Esophagus mucosa (tissue), 1 donor: ENCODE data around the gene VASP. TPM values are rescaled to one million over a fixed set of nuclear protein-coding genes. Genes with fewer than 3 reads are reported as not detected.

Source experiments
- ATAC-seq: fragments of 200-7000 bp; cut with Tn5 transposase; one replicate; pipeline ENCODE4 v1.9.1; 2020
- total RNA-seq: library from RNA; stranded (reverse); gene quantifications from one replicate; pipeline ENCODE4 v1.2.4, GENCODE V29; 2023
- donor health status: DM: yes; HTN: yes; CAD: no.

VASP gene
- total RNA-seq, 1 donor from 2014 or later: 48.8 TPM

- ATAC-seq: peak; percentile 14
Measured at GRCh38 chr19:45515807-45516401, 8.6 kb downstream of the VASP start.

DNA sequence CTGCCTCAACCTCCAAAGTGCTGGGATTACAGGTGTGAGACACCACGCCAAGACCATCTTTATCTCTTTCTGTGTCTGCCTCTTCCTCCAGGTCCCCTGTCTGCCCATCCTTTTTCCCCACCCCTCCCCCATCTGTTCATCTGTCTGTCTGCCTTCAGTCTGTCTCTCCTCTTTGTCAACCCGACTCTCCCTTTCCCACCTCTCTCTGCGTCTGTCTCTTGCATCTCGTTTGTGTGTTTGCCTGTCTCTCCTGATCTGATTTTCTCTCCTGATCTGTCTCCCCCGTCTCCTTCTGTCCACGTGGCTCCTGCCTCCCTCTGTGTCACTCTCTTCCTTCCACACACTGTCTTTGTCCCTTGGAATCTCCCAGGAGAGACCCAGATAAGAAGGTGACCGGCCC lies 10.0 kb downstream of the VASP start:
- ATAC-seq: no peak

- ATAC-seq: no peak
Measured at GRCh38 chr19:45517641-45518468, 10.6 kb downstream of the VASP start.

DNA sequence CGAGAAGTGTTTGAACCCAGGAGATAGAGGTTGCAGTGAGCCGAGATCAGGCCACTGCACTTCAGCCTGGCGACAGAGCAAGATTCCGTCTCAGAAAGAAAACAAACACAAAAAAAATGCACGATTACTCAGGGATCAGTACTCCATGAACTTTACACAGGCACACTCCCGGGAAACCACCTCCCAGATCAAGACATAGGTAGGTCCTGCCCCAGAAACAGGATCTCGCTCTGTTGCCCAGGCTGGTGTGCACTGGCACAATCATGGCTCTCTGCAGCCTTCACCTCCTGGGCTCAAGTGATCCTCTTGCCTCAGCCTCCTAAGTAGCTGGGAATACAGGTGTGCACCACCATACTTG lies 11.2 kb downstream of the VASP start:
- no peak for ATAC-seq

DNA sequence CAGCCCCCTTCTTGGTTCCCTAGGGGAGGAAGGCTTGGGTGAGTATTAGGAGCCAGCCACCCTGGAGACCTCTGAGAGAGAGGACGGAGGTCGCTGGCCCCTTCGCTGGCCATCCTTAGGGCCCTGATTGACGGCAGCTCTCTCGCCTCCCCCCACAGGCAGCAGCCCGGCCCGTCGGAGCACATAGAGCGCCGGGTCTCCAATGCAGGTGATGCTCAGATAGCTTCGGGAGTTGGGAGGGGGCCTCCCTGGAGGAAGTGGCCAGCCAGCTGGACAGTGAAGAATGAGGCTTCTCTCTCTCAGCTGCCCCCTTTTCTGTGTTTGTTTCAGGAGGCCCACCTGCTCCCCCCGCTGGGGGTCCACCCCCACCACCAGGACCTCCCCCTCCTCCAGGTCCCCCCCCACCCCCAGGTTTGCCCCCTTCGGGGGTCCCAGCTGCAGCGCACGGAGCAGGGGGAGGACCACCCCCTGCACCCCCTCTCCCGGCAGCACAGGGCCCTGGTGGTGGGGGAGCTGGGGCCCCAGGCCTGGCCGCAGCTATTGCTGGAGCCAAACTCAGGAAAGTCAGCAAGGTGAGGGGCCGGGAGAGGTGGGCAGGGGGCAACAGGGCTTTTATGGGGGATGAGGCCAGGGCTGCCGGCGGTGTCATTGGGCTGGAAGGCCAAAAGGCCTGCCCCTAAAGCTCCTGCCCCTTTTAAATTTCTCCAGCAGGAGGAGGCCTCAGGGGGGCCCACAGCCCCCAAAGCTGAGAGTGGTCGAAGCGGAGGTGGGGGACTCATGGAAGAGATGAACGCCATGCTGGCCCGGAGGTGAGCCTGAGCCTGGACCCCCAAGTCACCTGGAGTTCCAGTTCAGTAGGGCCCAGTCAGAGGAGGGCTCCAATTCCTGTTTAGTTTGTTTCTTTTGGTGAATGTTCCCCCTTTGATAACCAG lies 15.0 kb downstream of the VASP start:
- no peak for ATAC-seq

- peak; percentile 89 for ATAC-seq
Measured at GRCh38 chr19:45523642-45524256, 16.5 kb downstream of the VASP start.

DNA sequence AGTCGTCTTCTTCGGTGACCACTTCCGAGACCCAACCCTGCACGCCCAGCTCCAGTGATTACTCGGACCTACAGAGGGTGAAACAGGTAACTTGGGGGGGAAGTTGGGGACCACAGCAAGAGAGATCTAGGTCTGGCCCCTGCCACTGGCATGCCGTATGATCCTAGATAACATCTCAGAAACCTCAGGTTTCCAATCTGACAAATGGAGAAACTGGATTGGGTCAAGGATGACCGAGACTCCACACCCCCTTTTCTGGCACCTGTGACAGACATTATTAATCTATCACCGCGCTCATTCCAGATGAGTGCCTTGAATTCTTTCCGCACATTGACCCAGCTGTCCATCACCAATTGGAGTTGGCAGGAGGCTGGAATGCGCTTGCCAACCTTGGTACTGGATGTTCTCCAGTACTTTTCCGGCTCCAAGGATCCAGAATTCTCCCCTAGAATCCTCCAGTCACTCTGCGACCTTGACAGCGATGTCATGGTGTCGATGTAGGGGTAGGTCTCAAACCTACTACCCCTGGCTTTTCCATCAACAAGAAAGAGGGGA lies 17.4 kb downstream of the VASP start:
- no peak for ATAC-seq

DNA sequence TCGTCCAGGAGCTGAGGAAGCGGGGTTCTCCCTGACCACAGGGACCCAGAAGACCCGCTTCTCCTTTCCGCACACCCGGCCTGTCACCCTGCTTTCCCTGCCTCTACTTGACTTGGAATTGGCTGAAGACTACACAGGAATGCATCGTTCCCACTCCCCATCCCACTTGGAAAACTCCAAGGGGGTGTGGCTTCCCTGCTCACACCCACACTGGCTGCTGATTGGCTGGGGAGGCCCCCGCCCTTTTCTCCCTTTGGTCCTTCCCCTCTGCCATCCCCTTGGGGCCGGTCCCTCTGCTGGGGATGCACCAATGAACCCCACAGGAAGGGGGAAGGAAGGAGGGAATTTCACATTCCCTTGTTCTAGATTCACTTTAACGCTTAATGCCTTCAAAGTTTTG lies 18.9 kb downstream of the VASP start:
- no peak for ATAC-seq

DNA sequence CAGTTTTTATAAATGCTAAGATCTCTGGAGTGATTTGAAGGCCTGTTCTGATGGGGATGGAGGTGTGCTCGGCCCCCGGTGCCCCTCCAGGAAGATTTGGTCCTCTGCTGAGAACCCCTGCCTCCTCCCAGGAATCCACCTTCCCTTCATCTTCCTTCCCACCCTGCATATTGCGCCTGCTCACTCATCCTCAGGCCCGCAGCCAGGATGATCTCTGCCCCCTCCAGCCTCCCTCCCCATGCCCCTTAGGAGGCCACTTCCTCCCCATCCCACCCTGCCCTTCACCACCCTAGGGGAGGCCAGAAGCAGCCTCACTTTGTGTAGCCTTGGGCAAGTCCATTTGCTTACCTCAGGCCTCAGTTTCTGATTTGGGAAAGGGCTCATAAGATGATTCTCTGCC lies 19.7 kb downstream of the VASP start:
- ATAC-seq: no peak

GRCh38 chr19:45527731-45528130 lies 20.5 kb downstream of the VASP start:
- peak; percentile 0 for ATAC-seq

DNA sequence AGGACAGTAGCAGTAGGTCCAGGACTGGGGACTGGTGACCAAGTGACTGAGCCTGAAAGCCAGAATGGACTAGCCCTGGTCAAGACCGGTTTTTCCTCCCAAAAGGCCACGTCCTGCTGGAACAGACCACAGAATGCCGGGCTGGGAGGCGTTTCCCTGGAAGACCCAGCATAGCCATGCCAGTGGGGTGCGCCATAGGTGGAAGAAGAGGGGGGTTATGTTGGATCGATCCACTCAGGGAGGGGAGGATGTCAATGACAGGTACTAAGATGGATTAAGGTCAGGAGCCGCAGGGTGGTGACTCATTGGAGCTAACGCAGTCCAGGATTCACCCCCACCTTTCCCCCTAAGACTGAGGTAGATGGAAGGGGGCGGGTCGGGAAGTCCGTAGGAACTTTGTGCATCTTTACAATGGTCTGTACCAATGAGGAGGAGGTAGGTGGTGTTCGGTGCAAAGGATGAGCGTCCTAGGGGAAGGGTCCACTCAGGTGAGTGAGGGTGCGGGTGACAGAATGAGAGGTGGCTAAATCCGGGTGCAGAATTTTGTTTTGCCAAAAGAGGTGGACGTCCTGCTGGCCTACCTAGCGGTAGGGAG lies 21.0 kb downstream of the VASP start:
- peak; percentile 66 for ATAC-seq

GRCh38 chr19:45528744-45529419 lies 21.6 kb downstream of the VASP start:
- ATAC-seq: peak; percentile 71

DNA sequence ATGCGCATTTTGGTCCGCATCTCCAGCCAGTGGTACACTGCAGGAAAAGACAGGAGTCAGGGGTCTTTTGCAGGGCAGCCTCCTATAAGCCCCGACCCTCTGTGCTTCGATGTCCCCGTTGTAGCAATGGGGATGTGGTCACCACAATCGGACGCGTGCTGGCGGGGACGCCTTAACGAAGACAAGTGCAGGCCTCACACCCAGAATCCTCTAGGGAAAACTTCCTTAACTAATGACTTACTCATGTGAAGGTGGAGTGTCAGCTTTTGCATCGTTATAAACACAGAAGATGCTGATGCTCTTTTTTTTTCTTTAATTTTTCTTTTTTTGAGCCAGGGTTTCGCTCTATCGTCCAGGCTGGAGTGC lies 22.1 kb downstream of the VASP start:
- ATAC-seq: no peak

DNA sequence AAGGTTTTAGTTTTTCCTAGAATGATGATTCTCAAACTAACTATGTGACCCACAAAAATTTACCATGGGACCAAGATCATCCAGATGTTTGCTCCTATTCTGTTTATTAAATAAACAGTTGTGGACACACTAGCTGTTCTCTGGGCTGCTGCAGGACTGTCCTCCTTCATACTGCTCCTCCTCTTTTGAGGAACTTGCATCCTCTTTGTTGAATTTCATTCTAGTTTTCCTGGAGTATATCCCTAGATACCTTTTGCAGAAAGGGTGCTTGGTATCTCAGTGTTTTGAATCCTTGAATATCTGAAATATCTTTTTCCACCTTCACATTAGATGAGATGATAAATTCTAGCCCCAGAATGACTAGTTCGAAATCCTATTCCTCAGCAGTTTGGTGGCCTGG lies 24.1 kb downstream of the VASP start:
- ATAC-seq: no peak

DNA sequence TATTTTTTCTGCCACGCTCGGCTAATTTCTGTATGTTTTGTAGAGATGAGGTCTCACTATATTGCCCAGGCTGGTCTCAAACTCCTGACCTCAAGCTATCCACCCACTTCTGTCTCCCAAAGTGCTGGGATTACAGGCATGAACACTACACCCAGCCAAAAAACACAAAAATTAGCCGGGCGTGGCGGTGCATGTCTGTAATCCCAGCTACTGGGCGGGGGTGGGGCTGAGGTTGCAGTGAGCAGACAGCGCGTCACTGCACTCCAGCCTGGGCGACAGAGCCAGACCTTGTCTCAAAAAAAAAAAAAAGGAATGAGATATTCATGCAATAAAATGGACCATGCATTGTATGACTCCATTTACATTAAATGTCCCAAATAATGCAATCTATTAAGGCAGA lies 32.2 kb downstream of the VASP start:
- ATAC-seq: peak; percentile 72

- ATAC-seq: peak; percentile 56
Measured at GRCh38 chr19:45542234-45542668, 35.0 kb downstream of the VASP start.

GRCh38 chr19:45547211-45547770 lies 40.0 kb downstream of the VASP start:
- no peak for ATAC-seq

GRCh38 chr19:45547965-45548609 lies 40.8 kb downstream of the VASP start:
- peak; percentile 92 for ATAC-seq

- ATAC-seq: peak; percentile 61
Measured at GRCh38 chr19:45553464-45553863, 46.2 kb downstream of the VASP start.

DNA sequence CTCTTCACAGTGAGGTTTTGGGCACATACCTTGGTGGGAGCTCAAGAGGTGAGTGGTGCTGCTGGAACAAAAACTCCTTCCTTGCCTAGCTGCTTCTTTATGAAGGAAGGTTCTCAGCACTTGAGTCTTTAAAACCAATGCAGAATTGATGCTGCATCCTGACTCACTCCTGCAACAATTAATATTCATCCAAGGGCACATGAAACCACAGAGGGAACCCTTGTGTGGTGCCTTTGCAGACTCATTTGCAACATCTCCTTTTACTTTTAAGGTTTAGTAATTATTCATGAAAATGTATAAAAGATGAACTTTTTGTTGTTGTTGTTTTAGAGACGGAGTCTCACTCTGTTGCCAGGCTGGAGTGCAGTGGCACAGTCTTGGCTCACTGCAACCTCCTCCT lies 47.2 kb downstream of the VASP start:
- ATAC-seq: no peak

DNA sequence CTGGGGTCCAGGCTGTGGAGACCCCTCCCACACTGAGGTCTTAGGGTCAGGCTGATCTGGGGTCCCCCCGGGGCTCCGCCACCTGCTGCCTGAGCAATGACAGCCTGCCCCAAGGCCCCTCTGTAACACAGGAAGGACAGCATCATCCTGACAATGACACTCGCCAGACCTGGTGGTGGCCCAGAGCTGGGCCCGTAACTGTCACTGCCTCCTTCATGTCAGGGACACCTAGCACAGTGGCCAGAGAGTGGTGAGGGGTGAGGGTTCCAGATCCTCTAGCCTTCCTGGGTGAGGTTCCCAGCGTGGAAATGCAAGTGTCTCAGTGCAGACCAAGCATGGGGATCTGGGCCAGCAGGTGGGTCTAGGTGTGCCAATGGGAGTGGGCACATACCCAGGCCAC lies 49.6 kb downstream of the VASP start:
- ATAC-seq: no peak
